SK-N-SH treated with all-trans-retinoic acid at 6 μM for 48 hours (cell line): ENCODE data around the gene CLBA1.

ENCODE experiments used
- ARNTL ChIP-seq: fragments of 450-650 bp; formaldehyde crosslinking; IDR thresholded peaks from 2 replicates; pipeline ENCODE4 v1.5.0; 2020; ENCODE audit warnings: low read depth, mild to moderate bottlenecking, moderate library complexity, borderline replicate concordance
- CREB5 ChIP-seq: fragments of 250-450 bp; sonication (Bioruptor Pico); IDR thresholded peaks from 2 replicates; pipeline ENCODE4 v1.5.1; 2020; ENCODE audit warnings: low read depth, mild to moderate bottlenecking, moderate library complexity
- CSDC2 ChIP-seq: fragments of 250-450 bp; sonication (Bioruptor Pico); IDR thresholded peaks from 2 replicates; pipeline ENCODE4 v1.5.0; 2020; ENCODE audit warnings: mild to moderate bottlenecking, moderate library complexity
- ESRRG ChIP-seq: fragments of 250-450 bp; sonication (Bioruptor Pico); IDR thresholded peaks from 2 replicates; pipeline ENCODE4 v1.6.1; 2021; ENCODE audit warnings: mild to moderate bottlenecking
- ISL1 ChIP-seq: fragments of 250-450 bp; sonication (Bioruptor Pico); IDR thresholded peaks from 2 replicates; pipeline ENCODE4 v2.1.2; 2022; ENCODE audit warnings: mild to moderate bottlenecking, moderate library complexity
- OSR1 ChIP-seq: fragments of 250-450 bp; sonication (Bioruptor Pico); IDR thresholded peaks from 2 replicates; pipeline ENCODE4 v1.8.0; 2022; ENCODE audit warnings: moderate library complexity, mild to moderate bottlenecking, inconsistent platforms
- PPARA ChIP-seq: fragments of 250-450 bp; sonication (Bioruptor Pico); IDR thresholded peaks from 2 replicates; pipeline ENCODE4 v1.5.0; 2020; ENCODE audit warnings: mild to moderate bottlenecking, borderline replicate concordance
- RARB ChIP-seq: fragments of 250-450 bp; sonication (Bioruptor Pico); IDR thresholded peaks from 2 replicates; pipeline ENCODE4 v1.8.0; 2021; ENCODE audit warnings: mild to moderate bottlenecking, moderate library complexity
- SNAI2 ChIP-seq: fragments of 250-450 bp; sonication (Bioruptor Pico); IDR thresholded peaks from 2 replicates; pipeline ENCODE4 v1.5.0; 2020; ENCODE audit warnings: mild to moderate bottlenecking, moderate library complexity
- ZFP3 ChIP-seq: fragments of 250-450 bp; sonication (Bioruptor Pico); IDR thresholded peaks from 2 replicates; pipeline ENCODE4 v1.5.0; 2020; ENCODE audit warnings: mild to moderate bottlenecking, moderate library complexity
- ZFP30 ChIP-seq: fragments of 450-650 bp; formaldehyde crosslinking; IDR thresholded peaks from 2 replicates; pipeline ENCODE4 v1.5.0; 2022; ENCODE audit warnings: mild to moderate bottlenecking, moderate library complexity
- TF ChIP-seq, protein P1 (sequence below): fragments of 250-450 bp; sonication (Bioruptor Pico); IDR thresholded peaks from 2 replicates; pipeline ENCODE4 v1.5.1; 2021; ENCODE audit warnings: mild to moderate bottlenecking, moderate library complexity
- TF ChIP-seq, protein P2 (sequence below): fragments of 250-450 bp; sonication (Bioruptor Pico); IDR thresholded peaks from 2 replicates; pipeline ENCODE4 v1.8.0; 2020; ENCODE audit warnings: mild to moderate bottlenecking, moderate library complexity, borderline replicate concordance

- no peak for TF ChIP-seq ARNTL
- TF ChIP-seq CSDC2: no peak
- no peak for TF ChIP-seq SNAI2
- no peak for TF ChIP-seq RARB (CRISPR knock-in tag)
- TF ChIP-seq CREB5 (CRISPR knock-in tag): no peak
- no peak for TF ChIP-seq ZFP3 (CRISPR knock-in tag)
- no peak for TF ChIP-seq PPARA
- no peak for TF ChIP-seq ISL1 (CRISPR knock-in tag)
- no peak for TF ChIP-seq ZFP30 (CRISPR knock-in tag)
- no peak for TF ChIP-seq ESRRG
- TF ChIP-seq, protein P1, sequence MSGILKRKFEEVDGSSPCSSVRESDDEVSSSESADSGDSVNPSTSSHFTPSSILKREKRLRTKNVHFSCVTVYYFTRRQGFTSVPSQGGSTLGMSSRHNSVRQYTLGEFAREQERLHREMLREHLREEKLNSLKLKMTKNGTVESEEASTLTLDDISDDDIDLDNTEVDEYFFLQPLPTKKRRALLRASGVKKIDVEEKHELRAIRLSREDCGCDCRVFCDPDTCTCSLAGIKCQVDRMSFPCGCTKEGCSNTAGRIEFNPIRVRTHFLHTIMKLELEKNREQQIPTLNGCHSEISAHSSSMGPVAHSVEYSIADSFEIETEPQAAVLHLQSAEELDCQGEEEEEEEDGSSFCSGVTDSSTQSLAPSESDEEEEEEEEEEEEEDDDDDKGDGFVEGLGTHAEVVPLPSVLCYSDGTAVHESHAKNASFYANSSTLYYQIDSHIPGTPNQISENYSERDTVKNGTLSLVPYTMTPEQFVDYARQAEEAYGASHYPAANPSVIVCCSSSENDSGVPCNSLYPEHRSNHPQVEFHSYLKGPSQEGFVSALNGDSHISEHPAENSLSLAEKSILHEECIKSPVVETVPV (CRISPR knock-in tag): no peak
- TF ChIP-seq, protein P2, sequence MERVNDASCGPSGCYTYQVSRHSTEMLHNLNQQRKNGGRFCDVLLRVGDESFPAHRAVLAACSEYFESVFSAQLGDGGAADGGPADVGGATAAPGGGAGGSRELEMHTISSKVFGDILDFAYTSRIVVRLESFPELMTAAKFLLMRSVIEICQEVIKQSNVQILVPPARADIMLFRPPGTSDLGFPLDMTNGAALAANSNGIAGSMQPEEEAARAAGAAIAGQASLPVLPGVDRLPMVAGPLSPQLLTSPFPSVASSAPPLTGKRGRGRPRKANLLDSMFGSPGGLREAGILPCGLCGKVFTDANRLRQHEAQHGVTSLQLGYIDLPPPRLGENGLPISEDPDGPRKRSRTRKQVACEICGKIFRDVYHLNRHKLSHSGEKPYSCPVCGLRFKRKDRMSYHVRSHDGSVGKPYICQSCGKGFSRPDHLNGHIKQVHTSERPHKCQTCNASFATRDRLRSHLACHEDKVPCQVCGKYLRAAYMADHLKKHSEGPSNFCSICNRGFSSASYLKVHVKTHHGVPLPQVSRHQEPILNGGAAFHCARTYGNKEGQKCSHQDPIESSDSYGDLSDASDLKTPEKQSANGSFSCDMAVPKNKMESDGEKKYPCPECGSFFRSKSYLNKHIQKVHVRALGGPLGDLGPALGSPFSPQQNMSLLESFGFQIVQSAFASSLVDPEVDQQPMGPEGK (CRISPR knock-in tag): no peak
- TF ChIP-seq OSR1 (CRISPR knock-in tag): no peak
These were observed 19.8 kb downstream of the CLBA1 start for GRCh38 chr14:105005329-105005928.
